Adipocyte (in vitro differentiated cells): ENCODE results near the gene CERS2.
"Not testable (repeated sequence)": the region's sequence is repeated elsewhere in the genome, so short reads cannot be mapped to it uniquely, and the experiment has no call there.

ENCODE experiments used
- DNase-seq: peaks from one replicate; pipeline ENCODE4 v3.0.0-alpha.2; 2015; ENCODE audit warnings: low read depth
- H3K27me3 ChIP-seq: replicated peaks from 2 replicates; pipeline ENCODE4 v1.7.0; 2013; ENCODE audit warnings: mild to moderate bottlenecking, low read length, moderate library complexity; ENCODE audit not compliant: control insufficient read depth, insufficient read depth
- H3K36me3 ChIP-seq: 2 replicates; pipeline ENCODE4 v1.7.0; 2013; ENCODE audit warnings: low read length, mild to moderate bottlenecking, moderate library complexity; ENCODE audit not compliant: control insufficient read depth, insufficient read depth, severe bottlenecking
- H3K4me1 ChIP-seq: 2 replicates; pipeline ENCODE4 v1.7.0; 2013; ENCODE audit warnings: mild to moderate bottlenecking, low read length, moderate library complexity; ENCODE audit not compliant: control insufficient read depth, insufficient read depth
- H3K4me3 ChIP-seq: 2 replicates; pipeline ENCODE4 v1.7.0; 2013; ENCODE audit warnings: mild to moderate bottlenecking, low read length, moderate library complexity
- H3K9ac ChIP-seq: 2 replicates; pipeline ENCODE4 v1.7.0; 2013; ENCODE audit warnings: mild to moderate bottlenecking, low read length, moderate library complexity
- H3K9me3 ChIP-seq: 2 replicates; pipeline ENCODE4 v1.7.0; 2013; ENCODE audit warnings: mild to moderate bottlenecking, low read length, moderate library complexity; ENCODE audit not compliant: control insufficient read depth

CERS2 gene

GRCh38 chr1:150965605-150966004, 9.0 kb downstream of the CERS2 start:
- H3K9me3 ChIP-seq: no peaks in the 10 kb centered on the region
- DNase-seq: no peak
- peaks cover 82% of the 10 kb centered on the region for H3K36me3 ChIP-seq
- peaks cover 3% of the 10 kb centered on the region for H3K4me1 ChIP-seq
- H3K9ac ChIP-seq: no peak overlapping the region
- no peaks in the 10 kb centered on the region for H3K27me3 ChIP-seq
- H3K4me3 ChIP-seq: no peak overlapping the region

- H3K9ac ChIP-seq: no peak overlapping the region
- no peaks in the 10 kb centered on the region for H3K9me3 ChIP-seq
- H3K36me3 ChIP-seq: peaks cover 91% of the 10 kb centered on the region
- H3K4me1 ChIP-seq: no peaks in the 10 kb centered on the region
- no peak for DNase-seq
- no peak overlapping the region for H3K4me3 ChIP-seq
- no peaks in the 10 kb centered on the region for H3K27me3 ChIP-seq
These were observed 10.5 kb downstream of the CERS2 start for GRCh38 chr1:150964164-150964489.

GRCh38 chr1:150963321-150964163, 11.1 kb downstream of the CERS2 start:
- DNase-seq: no peak
- Histone ChIP-seq H3K36me3 (peaks cover 93% of the 10 kb centered on the region), H3K27me3 (no peaks in the 10 kb centered on the region), H3K9me3 (no peaks in the 10 kb centered on the region), H3K4me3 (no peak overlapping the region), H3K9ac (no peak overlapping the region), H3K4me1 (no peaks in the 10 kb centered on the region)

- no peaks in the 10 kb centered on the region for H3K4me1 ChIP-seq
- H3K9me3 ChIP-seq: no peaks in the 10 kb centered on the region
- H3K9ac ChIP-seq: no peak overlapping the region
- no peak overlapping the region for H3K4me3 ChIP-seq
- H3K36me3 ChIP-seq: peaks cover 88% of the 10 kb centered on the region
- peak; percentile 23 for DNase-seq
- H3K27me3 ChIP-seq: no peaks in the 10 kb centered on the region
These were observed 12.9 kb downstream of the CERS2 start for GRCh38 chr1:150961756-150962155.

GRCh38 chr1:150960646-150961045, 14.0 kb downstream of the CERS2 start:
- H3K27me3 ChIP-seq: no peaks in the 10 kb centered on the region
- no peak overlapping the region for H3K4me3 ChIP-seq
- no peak for DNase-seq
- H3K4me1 ChIP-seq: no peaks in the 10 kb centered on the region
- H3K9ac ChIP-seq: no peak overlapping the region
- H3K9me3 ChIP-seq: no peaks in the 10 kb centered on the region
- peaks cover 82% of the 10 kb centered on the region for H3K36me3 ChIP-seq

GRCh38 chr1:150957666-150958065, 17.0 kb downstream of the CERS2 start:
- no peak overlapping the region for H3K9ac ChIP-seq
- no peak overlapping the region for H3K4me3 ChIP-seq
- no peaks in the 10 kb centered on the region for H3K27me3 ChIP-seq
- H3K36me3 ChIP-seq: peaks cover 75% of the 10 kb centered on the region
- no peaks in the 10 kb centered on the region for H3K9me3 ChIP-seq
- H3K4me1 ChIP-seq: no peaks in the 10 kb centered on the region
- DNase-seq: no peak

GRCh38 chr1:150955280-150955679, 19.4 kb downstream of the CERS2 start:
- no peak overlapping the region for H3K4me3 ChIP-seq
- H3K9ac ChIP-seq: no peak overlapping the region
- no peaks in the 10 kb centered on the region for H3K9me3 ChIP-seq
- DNase-seq: no peak
- H3K4me1 ChIP-seq: no peaks in the 10 kb centered on the region
- H3K27me3 ChIP-seq: no peaks in the 10 kb centered on the region
- peaks cover 74% of the 10 kb centered on the region for H3K36me3 ChIP-seq

- Histone ChIP-seq H3K9ac (no peak overlapping the region), H3K4me1 (no peaks in the 10 kb centered on the region), H3K9me3 (no peaks in the 10 kb centered on the region), H3K4me3 (no peak overlapping the region), H3K27me3 (no peaks in the 10 kb centered on the region), H3K36me3 (peaks cover 80% of the 10 kb centered on the region)
- DNase-seq: no peak
These were observed 19.9 kb downstream of the CERS2 start for GRCh38 chr1:150954708-150955107.

- DNase-seq: no peak
- Histone ChIP-seq H3K36me3 (peaks cover 95% of the 10 kb centered on the region), H3K4me3 (no peak overlapping the region), H3K9me3 (no peaks in the 10 kb centered on the region), H3K27me3 (no peaks in the 10 kb centered on the region), H3K9ac (no peak overlapping the region), H3K4me1 (no peaks in the 10 kb centered on the region)
These were observed 29.8 kb downstream of the CERS2 start for GRCh38 chr1:150944856-150945255.

GRCh38 chr1:150931773-150932172, 42.9 kb downstream of the CERS2 start:
- peak; percentile 3 for DNase-seq
- Histone ChIP-seq H3K27me3 (no peaks in the 10 kb centered on the region), H3K9ac (no peak overlapping the region), H3K4me1 (peaks cover 21% of the 10 kb centered on the region), H3K4me3 (no peak overlapping the region), H3K9me3 (peaks cover 8% of the 10 kb centered on the region), H3K36me3 (peaks cover 53% of the 10 kb centered on the region)

- H3K9ac ChIP-seq, DNase-seq, H3K4me3 ChIP-seq, H3K9me3 ChIP-seq, H3K27me3 ChIP-seq: not testable (repeated sequence)
- Histone ChIP-seq H3K4me1 (peaks cover 16% of the 10 kb centered on the region), H3K36me3 (peaks cover 40% of the 10 kb centered on the region)
These were observed 45.9 kb downstream of the CERS2 start for GRCh38 chr1:150928775-150929174.

GRCh38 chr1:150928286-150928685, 46.3 kb downstream of the CERS2 start:
- peak; percentile 47 for DNase-seq
- H3K9me3 ChIP-seq: peaks cover 8% of the 10 kb centered on the region
- H3K27me3 ChIP-seq: no peaks in the 10 kb centered on the region

More at GRCh38 chr1:150928286-150928685, 46.3 kb downstream of the CERS2 start:
- Histone ChIP-seq H3K4me1 (peaks cover 16% of the 10 kb centered on the region), H3K36me3 (peaks cover 40% of the 10 kb centered on the region), H3K4me3 (no peak overlapping the region), H3K9ac (no peak overlapping the region)
